CD4-positive, alpha-beta T cell treated with Interleukin-17A for 4 hours (primary cell): ENCODE data around the gene TNNI3.
A peak's percentile ranks its signal among the peaks of the same experiment; 100 is the strongest.

Source experiments
- DNase-seq: peaks from one replicate; pipeline ENCODE4 v3.0.0-alpha.2; 2020; ENCODE audit warnings: mixed read lengths

TNNI3 gene

GRCh38 chr19:55146078-55146704 is 11.3 kb downstream of the TNNI3 start:
- peak; percentile 7 for DNase-seq

DNA sequence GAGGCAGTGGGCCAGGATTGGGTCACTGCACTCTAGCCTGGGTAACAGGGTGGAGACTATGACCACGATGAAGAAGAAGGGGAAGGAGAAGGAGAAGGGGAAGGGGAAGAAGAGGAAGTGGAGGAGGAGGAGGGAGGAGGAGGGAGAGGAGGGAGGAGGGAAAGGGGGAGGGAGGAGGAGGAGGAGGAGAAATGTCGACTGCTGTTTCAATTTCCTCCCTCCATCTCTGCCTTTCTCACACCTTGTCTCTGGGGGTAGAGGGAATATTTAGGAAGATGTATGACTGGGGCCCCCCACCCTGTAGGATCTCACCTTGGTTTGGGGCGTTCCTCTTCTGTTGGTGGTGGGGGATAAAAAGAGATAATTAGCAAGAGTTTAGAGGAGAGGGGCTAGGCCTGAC is 12.3 kb downstream of the TNNI3 start:
- no peak for DNase-seq

DNA sequence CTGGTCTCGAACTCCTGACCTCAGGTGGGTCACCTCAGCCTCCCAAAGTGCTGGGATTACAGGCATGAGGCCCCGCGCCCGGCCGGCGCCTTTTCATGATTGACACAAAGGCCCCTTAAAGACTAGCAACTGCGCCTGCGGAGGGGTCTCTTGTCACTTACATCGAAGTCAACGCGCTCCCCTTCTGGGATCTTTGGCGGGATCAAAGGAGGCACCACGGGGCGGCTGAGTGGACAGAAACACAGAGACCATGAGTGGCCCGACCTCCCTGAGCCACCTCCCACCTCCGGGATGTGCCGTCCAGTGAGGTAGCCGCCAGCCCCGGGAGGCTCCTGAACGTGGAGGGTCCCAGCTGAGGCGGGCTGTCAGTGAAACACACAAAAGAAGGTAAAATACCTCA is 15.8 kb downstream of the TNNI3 start:
- no peak for DNase-seq

- DNase-seq: no peak
Observed at GRCh38 chr19:55137915-55138314, 19.6 kb downstream of the TNNI3 start.

DNA sequence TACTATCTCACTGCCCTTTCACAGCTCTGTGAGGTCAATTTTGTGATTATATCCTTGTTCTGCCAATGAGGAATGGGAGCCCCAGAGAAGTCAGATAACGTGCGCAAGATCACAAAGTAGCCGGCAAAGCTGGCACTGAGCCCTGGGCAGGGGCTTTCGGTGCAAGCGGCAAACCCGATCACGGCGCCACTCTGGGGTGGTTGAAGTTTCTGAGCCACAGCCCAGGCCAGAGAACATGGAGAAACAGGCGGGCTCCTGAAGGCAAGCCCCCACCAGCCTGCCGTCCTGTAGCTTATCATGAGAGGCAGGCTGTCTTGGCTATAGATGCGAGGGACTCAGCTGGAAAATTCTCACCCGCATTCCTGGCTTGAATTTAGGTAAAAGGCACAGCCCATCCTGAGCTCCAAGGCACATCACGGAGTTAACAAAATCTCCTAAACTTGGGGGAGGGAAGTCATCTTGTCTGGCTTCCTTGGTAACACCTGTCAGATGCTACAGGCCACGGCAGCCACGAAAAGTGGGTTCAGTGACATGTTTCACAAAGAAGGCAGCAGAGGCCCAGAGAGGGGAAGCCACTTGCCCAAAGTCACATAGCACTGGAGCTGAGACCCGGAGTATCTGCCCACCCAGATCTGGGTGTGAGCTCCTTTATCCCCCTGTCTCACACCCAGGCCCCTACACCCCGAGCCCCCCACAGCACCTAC is 21.0 kb downstream of the TNNI3 start:
- DNase-seq: no peak

DNA sequence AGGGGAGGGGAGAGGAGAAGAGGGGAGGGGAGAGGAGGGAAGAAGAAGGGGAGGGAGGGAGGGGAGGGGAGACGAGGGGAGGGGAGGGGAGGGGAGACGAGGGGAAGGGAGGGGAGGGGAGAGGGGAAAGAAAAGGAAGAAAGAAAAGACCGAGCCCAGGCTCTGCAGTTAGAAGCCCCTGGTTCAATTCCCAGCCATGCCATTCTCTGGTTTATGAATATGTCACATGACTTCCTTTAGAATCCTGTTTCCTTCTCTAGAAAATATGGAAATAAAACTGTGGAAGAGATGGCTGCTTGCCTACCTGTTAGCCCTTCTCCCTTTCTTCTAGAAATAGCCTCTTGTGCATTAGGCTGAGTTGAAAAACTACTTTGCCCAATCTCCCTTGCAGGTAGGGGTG is 22.8 kb downstream of the TNNI3 start:
- DNase-seq: no peak

DNA sequence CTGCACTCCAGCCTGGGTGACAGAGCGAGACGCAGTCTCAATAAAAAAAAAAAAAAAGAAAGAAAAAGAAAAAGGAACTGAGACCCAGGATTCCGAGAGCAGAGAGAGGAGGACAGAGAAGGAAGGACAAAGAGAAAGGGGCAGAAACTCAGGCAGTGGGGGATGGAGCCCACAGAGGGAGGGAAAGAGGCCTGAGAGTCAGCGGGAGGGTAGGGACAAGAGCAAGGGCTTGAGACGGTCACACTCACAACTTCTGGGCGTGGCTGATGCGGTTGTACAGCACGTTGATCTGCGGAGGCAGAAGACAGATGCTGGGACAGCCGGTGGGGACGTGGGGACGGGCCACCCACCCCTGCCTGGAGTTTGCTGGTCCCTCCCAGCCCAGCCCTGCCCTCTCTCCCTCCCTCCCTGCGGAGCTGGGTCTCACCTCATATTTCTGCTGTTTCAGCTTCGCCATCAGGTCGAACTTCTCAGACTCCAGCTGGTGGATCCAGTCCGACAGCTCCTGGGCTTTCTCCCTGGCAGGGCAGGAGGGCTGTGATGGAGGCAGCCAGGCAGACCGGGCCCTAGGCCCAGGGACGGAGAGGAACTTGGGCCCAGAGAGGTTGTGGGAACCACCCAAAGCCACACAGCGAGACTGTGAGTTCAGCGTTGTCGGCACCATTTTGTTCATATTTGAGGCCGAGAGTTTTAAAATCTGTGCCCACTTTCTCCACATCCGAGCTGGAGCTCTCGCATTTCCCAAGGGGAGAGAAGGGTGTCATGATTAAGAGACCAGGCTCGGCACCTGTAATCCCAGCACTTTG is 23.7 kb downstream of the TNNI3 start:
- no peak for DNase-seq

DNA sequence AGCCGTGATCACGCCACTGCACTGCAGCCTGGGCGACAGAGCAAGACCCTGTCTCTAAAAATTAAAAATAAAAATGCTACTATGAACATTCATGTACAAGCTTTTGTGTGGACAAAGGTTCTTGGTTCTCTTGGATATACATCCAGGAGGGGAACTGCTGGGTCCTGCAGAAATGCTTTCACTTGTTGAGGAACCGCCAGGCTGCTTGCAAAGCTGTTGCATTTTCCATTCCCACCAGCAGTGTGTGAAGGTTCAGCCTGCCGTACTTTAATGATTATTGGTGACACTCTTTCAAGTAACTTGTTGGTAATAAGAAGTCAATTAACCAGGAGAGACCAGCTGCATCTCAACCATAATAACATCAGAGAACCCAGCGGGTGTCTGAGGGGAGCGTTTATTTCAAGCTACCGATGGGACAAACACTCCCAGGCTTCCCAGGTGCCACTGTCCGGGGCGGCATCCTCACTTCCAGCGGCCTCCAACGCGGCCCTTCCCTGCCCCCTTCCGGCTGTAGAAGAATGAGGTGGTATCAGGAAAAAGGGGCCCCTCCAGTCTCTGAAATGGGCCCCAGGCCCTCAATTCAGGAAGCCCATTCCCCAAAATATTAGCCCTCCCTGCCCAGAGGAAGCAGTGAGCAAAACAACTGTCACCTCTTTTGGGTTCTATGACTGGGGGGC is 24.9 kb downstream of the TNNI3 start:
- no peak for DNase-seq

DNA sequence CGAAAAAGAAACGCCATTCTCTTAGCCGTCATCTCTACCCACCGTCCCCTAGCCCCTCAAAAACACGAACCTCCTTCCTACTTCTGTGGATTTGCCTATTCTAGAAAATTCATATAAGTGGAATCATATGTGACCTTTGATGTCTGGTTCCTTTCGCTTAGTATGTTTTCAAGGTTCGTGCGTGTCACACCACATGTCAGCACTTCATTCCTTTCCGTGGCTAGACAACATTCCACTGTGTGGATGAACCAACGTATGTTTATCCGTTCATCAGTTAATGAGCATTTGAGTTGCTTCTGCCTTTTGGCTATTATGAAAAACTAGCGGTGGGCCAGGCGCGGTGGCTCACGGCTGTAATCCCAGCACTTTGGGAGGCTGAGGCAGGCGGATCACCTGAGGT is 26.1 kb downstream of the TNNI3 start:
- no peak for DNase-seq

DNA sequence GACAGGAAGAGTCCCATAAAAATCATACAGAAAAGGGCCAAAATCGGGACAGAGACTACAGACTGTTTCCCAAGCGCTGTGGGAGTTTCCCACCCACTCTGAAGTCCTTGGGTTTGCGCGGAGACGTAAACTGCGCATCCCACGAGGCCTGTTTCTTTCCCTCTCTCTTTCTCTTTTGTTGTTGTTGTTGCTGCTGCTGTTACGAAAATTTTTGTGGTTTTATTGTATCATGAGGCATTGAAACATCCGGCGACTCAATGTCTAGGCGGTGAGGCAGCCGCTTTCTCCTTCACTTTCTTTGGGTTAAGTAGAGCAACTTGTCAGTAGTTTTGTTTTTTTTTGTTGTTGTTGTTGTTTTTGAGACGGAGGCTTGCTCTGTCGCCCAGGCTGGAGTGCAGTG is 38.5 kb downstream of the TNNI3 start:
- DNase-seq: no peak

DNA sequence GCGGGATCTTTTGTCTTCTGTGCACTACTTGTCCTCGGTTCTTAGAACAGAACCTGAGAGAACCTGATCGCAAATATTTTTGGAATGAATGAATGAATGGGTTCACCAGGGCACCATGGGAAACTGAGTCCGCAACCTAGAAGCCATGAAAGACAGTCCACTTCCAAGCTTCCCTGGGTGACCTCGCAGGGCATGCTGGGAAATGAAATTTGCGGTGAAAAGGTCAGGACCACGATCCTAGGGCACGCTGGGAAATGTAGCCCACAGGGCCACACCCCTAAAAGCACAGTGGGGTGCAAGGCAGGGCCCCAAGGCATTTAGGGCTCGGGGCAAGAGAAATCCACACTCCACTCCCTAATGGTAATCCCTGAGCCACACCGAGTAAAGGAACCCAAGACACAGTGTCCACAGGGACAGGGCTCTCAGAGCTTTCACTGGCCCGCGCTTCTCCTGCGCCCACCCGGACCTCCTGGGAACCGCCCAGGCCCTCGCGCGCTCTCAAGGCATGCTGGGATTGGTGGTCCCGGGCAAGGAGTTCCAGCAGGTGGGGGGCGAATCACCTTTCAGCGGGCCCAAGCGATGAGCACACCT is 39.0 kb downstream of the TNNI3 start:
- DNase-seq: peak; percentile 28

GRCh38 chr19:55117663-55118391 is 39.7 kb downstream of the TNNI3 start:
- DNase-seq: peak; percentile 98

GRCh38 chr19:55116859-55117662 is 40.5 kb downstream of the TNNI3 start, which contains the start of gene PPP1R12C:
PPP1R12C (minus strand) TSS chr19:55117637; CDS start chr19:55117543, 94 bp downstream.
- peak; percentile 23 for DNase-seq

DNA sequence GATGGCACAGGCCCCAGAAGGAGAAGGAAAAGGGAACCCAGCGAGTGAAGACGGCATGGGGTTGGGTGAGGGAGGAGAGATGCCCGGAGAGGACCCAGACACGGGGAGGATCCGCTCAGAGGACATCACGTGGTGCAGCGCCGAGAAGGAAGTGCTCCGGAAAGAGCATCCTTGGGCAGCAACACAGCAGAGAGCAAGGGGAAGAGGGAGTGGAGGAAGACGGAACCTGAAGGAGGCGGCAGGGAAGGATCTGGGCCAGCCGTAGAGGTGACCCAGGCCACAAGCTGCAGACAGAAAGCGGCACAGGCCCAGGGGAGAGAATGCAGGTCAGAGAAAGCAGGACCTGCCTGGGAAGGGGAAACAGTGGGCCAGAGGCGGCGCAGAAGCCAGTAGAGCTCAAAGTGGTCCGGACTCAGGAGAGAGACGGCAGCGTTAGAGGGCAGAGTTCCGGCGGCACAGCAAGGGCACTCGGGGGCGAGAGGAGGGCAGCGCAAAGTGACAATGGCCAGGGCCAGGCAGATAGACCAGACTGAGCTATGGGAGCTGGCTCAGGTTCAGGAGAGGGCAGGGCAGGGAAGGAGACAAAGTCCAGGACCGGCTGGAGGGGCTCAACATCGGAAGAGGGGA is 41.2 kb downstream of the TNNI3 start:
- peak; percentile 63 for DNase-seq

- DNase-seq: no peak
Observed at GRCh38 chr19:55115446-55116065, 42.0 kb downstream of the TNNI3 start.

DNA sequence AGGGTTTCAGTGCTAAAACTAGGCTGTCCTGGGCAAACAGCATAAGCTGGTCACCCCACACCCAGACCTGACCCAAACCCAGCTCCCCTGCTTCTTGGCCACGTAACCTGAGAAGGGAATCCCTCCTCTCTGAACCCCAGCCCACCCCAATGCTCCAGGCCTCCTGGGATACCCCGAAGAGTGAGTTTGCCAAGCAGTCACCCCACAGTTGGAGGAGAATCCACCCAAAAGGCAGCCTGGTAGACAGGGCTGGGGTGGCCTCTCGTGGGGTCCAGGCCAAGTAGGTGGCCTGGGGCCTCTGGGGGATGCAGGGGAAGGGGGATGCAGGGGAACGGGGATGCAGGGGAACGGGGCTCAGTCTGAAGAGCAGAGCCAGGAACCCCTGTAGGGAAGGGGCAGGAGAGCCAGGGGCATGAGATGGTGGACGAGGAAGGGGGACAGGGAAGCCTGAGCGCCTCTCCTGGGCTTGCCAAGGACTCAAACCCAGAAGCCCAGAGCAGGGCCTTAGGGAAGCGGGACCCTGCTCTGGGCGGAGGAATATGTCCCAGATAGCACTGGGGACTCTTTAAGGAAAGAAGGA is 42.9 kb downstream of the TNNI3 start:
- no peak for DNase-seq

DNA sequence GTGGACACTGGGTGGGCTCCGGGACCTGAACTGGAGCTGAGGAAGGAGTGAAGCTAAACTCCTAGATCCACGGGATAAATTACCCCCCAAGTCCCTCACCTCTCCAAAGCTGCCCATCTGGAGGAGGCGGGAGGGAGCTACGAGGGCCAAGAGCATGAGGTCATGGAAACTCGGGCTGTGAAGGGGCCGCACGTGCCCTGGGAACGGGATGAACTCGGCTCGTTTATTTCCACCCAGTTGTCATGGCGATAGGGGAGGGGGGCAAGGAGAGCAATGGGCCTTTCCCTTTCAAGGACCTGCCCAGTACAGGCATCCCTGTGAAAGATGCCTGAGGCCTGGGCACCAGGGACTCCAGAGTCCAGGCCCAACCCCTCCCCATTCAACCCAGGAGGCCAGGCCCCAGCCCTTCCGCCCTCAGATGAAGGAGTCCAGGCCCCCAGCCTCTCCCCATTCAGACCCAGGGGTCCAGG is 43.9 kb downstream of the TNNI3 start:
- DNase-seq: no peak

DNA sequence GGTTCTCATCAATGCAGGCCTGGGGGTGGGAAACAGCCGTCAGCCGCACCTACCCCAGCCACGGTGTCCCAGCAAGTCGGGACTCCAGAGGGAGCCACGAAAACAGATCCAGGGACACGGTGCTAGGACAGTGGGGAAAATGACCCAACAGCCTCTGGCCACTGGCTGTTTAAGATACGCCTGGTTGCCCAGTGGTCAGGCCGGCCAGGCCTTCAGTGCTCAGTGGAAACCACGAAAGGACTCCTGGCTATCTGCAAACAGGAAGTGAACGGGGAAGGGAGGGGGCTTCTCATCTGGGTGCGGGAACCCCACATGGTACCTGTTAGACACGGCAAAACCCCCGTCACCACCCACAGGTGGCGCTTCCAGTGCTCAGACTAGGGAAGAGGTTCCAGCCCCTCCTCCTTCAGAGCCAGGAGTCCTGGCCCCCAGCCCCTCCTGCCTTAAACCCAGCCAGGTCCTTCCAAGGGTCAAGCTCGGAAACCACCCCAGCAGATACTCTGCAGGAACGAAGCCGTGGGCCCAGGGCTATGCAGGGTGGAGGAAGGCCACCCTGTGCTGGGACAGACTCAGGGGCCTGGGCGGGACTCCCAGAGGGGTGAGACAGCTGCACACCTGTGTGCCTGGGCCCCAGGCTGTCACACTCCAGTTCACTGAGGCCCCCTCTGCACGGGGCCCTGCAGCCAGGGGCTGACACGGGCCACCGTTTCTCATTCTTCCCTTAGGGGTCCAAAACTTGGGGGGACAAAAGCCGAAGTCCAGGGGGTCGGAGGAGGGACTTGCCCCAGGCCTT is 44.6 kb downstream of the TNNI3 start:
- no peak for DNase-seq

GRCh38 chr19:55112246-55112776 is 45.2 kb downstream of the TNNI3 start:
- DNase-seq: no peak
